CD1c-positive myeloid dendritic cell (primary cell): ENCODE data around the gene PC.
A peak's percentile ranks its signal among the peaks of the same experiment; 100 is the strongest.

Experiments
- DNase-seq: peaks from one replicate; pipeline ENCODE4 v3.0.0-alpha.2; 2016; ENCODE audit errors: extremely low spot score

PC gene

DNA sequence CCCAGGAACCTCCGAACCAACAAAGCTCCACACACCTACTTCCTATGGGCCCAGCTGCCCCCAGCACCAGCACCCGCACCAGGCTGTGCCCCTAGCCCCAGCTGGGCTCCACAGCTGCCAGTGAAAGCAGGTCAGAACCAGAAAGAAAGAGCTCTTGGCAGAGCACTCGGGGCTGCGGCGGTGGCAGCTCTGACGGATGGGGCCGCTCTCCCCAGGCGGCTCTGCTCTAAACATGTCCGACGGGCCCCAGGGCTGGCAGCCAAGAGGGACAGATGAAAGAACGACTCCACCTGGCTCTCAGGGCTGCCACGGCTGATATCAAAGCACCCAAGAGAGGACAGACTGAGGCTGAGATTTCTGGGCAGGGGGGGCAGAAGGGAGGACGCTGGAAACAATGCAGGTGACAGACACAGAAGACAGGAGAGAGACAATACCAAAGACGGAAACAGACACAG lies 75.6 kb downstream of the PC start:
- DNase-seq, result no peak

GRCh38 chr11:66881927-66882452 lies 76.2 kb downstream of the PC start:
- DNase-seq, result no peak

- DNase-seq, result no peak
Measured at GRCh38 chr11:66881451-66881835, 76.7 kb downstream of the PC start.

DNA sequence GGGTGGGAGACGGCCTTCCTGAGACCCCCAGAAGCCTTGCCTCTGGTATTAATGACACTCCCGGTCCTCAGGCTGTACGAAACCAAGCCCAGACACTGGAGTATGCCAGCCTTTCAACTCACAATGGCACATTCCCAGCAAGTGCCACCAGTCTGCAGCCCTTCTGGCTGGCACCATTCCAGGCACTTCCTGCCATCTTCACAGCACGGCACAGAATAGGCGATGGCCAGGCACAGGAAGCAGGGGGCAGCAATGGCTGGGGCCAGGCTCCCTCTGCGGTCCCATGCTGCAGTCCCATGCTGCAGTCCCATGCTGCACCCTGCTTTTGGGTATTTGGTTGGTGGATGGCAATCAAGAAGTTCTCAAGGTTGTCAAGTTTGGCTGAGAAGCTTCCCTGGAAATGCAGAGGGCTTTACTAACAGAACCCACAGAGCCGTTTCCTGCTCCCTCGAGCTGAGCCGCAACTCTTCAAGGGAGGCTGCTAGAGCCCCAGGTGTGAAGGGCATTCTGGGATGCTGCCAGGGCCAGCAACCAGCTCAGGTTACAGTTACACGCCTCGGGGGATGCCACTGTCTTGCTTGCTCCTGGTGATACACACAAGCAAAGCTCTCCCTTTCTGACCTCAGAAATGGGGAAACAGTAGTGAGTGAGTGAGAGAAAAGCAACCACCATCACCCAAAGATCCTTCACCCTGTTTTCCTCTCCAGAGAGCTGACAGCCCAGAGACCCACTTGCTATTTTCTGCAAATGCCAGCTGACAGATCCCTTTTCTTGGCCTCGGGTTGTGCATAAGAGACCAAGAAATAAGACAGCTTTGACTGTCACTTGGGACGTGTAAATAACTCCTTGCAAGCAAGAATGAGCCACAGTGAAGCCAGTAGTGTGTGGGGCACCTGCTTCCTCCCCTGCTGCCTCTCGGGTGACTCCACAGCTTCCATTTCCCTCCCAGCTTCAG lies 77.4 kb downstream of the PC start:
- no peak for DNase-seq

DNA sequence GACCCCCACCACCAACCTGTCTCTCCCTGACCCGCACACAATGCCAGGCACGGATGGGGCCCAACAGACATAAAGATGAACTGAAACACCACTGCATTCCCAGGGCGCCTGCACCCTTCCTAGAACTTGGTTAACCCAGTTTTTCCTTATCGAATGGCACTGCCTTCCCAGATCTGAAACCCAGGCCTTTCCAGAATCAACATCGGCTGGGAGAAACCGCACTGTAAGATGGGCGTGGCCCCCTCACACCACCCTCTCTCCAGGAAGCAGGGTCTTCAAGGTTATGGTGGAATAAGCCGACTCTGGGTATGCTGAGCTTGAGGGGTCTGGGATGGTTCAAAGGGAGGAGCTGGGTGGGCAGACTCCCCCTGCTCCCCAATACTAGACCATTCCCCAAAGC lies 78.2 kb downstream of the PC start:
- DNase-seq, result no peak

GRCh38 chr11:66879583-66879982 lies 78.6 kb downstream of the PC start:
- no peak for DNase-seq

DNA sequence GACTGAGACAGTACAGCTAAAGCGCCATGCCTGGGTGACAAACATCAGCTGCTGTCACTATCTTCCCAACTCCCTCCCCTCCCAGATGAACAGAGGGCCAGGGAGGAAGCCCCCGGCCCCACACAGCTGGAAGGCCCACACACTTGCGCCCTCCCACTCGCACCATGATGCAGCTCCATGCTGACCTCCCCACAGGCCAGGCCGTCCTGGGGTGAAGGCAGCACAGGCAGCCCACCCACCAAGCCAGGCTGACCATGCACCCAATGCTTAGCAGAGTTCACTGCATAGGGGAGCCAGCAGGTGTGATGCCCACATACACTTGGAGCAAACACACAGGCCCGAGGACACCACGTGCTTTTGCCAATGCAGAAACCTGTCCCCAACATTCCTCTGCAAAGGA lies 79.2 kb downstream of the PC start:
- no peak for DNase-seq

DNA sequence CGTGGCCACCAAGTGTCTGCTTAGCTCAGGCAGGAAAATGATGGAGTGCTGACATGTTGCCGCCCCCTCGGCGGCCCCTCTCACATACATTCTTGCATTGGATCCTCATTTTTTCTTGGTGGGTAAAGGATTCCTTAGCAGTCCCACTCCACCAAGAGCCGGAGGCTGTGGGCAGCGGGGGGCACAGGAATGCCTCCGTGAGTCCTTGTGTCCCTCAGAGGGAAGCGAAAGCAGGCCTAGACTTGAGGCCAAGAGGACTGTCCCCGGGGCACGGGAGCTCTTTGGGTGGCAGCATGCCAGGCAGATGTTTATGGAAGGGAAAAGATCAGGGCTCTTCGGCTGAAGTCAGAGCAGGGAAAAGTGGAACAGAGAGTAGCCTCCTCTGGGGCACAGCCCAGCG lies 79.7 kb downstream of the PC start:
- DNase-seq, result no peak

GRCh38 chr11:66877588-66878385 lies 80.4 kb downstream of the PC start:
- DNase-seq, result no peak

- DNase-seq, result no peak
Measured at GRCh38 chr11:66875378-66875777, 82.8 kb downstream of the PC start.

- DNase-seq, result no peak
Measured at GRCh38 chr11:66874232-66874631, 84.0 kb downstream of the PC start.

GRCh38 chr11:66871521-66871901 lies 86.7 kb downstream of the PC start:
- no peak for DNase-seq

DNA sequence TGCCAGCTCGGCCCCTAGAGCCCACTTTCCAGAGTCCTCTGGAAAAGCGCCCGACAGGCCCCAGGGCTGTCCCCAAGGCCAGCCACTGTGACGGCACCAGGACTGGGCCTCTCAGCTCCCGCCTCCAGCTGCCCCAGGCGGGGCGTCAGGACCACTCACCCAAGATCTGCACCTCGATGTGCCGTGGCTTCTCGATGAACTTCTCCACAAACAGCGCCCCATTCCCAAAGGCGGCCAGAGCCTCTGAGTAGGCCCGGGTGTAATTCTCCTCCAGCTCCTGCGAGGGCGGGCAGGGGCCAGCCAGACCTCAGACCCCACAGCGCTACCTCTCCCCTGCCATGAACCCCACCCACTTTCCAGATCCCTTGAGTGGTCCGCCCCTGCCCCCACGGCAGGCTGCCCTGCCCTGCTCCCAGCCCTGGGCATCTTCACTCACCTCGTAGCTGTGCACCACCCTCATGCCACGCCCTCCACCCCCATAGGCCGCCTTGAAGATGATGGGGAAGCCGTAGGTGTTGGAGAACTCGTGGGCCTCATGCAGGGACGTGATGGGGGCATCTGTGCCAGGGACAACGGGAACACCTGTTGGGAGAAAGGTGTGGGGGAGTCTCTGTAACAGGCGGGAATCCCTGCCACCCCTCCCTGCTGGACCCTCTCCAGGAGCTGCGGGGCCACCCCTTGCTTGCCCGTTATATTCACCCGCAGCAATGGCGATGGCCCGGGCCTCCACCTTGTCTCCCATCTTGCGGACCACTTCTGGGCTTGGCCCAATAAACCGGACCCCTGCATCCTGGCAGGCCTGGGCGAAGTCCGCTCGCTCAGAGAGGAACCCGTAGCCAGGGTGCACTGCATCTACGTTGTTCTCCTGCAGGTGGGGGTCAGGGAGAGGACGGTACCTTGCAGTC lies 87.3 kb downstream of the PC start:
- no peak for DNase-seq

GRCh38 chr11:66870131-66870530 lies 88.1 kb downstream of the PC start:
- no peak for DNase-seq

DNA sequence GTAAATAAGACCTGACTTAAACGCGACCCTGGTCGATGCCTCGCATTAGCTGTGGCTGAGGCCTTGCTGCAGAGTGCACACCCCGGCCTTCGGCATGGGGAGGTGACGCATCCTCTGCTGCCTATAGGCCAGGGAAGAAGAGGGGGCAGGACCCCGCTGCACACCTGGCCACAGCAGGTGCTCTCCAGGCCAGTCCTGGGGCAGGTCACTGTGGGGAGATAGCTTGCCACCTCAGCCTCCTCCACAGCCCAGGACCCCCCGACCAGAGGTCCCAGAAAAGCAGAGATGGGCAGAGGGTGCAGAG lies 88.7 kb downstream of the PC start:
- DNase-seq, result no peak

GRCh38 chr11:66868726-66869566 lies 89.2 kb downstream of the PC start:
- DNase-seq, result peak; percentile 74

DNA sequence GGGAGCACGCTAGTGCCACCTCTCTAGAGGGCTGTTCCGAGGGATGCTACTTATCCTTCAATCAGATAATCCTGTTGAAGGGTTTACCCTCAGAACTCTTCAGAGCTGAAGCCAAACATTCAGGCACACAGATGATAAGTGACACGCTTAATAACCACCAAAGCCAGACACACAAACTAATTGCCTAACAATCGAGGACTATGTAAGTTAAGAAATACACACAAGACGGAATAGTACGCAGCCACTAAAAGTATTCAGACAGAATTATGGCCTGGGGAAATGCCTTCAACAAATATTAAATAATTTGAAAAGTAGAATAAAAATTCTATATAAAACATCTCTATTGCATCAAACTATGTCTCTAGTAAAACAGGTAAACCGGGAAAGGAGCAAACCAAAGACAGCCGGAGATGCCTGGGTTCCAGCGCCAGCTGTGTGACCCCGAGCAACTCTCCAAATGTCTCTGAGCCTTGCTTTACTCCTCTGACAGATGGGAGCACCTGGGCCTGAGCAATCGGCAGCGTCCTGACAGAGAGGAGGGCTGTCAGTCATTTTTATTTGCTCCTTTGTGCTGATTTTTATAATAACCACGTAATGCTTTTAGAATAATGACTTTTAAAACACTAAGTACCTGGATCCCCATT lies 90.0 kb downstream of the PC start:
- DNase-seq, result no peak

DNA sequence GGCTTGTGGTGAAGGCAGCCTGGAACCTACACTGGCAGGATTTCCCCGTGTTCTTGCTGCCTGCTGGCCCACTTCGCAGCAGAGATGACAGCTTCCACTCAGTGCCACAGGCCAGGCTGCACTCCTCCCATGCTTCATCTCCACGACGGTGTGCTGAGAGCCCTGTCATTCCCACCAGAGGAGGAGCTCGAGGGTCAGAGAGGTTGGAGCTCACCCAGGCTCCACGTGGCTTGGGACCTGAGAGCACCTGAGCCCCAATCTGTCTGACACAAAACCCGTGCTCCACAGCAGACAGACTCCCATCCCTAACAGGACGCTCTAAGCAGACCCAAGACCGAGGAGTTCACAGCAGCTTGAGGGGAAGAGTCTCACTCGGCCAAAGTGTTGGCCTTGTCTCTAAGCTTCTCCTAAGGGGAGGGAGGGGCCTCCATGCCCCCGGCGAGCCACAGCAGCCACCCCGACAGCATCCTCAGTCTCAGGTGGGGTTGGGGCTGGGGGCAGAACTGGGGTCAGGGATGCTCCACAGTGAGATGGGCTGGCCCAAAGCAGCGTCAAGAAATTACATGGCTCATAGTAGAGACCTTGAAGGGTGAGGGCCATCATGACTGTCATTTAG lies 90.7 kb downstream of the PC start:
- no peak for DNase-seq

GRCh38 chr11:66866511-66866986 lies 91.6 kb downstream of the PC start:
- DNase-seq, result no peak

DNA sequence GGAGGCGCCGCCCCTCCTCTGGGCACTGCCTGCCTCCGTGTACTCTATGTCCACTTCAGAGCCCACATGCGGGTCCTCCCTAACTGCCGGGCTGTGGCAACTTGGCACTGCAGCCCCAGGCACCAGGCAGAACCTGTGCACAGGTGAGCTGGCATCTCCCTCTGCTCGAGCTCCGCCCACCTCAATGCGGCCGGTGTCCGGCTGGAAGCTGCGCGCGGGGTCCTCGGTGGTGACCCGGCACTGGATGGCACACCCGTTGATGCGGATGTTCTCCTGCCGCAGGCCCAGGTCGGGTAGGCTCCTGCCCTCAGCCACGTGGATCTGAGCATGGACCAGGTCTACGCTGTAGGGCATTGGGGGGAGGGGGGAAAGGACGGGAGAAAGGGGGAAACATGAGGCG lies 92.2 kb downstream of the PC start:
- no peak for DNase-seq
